Inferior parietal cortex (tissue), 1 donor: ENCODE data around the gene CNNM1.

Experiments
- DNase-seq: peaks from one replicate; pipeline ENCODE4 v3.0.0-alpha.2; 2016; ENCODE audit errors: extremely low spot score

Gene CNNM1

DNA sequence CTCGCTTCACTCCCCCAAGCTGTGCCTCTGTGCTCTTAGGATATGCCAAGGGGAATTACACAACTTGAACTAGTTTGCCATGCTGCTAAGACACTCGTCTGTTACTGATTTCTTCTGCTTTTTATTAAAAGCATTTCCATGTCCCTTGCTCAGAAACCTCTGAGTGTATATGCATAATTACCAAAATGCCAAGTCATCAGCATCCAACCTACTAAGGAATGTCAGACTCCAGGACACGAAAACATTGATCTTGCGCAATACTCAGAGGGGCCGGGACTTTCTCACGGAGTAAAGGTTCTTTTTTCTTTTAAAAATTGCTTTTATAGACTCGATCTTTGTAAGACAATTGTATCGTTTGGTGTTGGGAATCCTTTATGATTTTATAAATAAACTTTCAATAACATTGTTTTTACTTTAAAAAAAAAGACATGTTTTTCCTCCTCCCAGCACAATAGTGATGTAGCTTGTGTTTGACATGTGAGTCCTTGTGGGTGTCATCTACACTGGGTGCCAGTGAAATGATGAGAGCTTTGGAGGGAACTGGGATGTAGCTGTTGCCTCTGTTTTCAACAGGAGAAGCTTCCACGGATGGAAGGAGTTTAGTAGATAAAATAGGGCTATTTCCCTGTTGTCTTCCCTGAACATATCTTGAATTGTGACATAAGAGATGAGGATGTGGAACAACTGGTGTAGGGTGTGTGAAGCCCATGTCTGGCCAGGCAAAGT, 43.6 kb downstream of the CNNM1 start:
- no peak for DNase-seq

DNA sequence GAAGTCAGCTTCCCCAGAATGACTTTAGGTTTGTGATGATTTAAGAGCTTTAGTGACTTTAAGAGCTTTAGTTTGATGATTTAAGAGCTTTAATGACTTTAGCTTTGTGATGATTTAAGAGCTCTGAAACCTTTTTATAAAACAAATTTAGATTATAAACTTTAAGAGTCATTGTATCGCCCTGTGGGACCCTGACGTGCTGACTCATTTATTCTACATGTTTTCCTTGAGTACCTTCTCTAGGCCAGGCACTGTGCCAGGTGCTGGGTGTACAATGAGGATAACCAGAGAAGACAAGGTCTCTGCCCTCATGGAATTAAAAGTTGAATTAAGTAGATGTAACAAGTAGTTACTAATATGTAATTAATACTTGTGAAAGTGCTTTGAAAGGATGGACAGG, 45.4 kb downstream of the CNNM1 start:
- no peak for DNase-seq

DNA sequence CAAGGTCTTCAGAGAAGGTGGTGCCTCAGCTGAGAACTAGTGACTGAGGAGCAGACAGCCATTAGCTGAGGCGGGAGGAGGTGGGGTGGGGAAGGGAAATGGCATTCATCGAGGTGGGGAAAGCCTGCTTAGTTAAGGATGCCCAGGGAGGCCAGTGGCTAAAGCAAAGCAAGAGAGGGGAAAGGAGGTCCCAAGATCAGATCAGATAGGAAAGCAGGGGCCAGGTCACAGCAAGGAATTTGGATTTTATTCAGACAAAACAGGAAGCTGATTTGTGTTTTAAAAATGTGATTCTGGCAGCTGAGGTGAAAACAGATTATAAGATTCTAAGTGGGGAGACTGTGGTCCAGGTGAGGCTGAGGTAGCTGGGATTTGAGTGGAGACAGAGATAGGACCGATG, 45.8 kb downstream of the CNNM1 start:
- DNase-seq = no peak

DNA sequence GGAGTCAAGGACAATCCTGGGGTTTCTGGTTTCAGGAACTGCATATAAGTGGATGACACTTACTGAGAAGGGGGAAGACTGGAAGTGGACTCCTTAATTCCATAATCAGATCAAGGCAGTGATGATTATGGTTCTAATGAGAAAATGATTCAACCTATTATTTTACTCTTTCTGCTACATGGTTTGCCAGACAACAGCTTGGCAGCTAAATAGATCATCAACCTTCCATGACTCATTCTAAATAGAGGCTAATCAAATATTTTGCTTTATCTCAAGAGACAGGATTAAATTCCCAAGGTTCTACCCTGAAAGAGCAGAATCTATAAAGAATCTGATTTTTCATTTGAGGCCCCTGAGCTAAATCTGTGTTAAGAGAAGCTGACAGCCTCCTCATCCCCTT, 46.3 kb downstream of the CNNM1 start:
- no peak for DNase-seq

DNA sequence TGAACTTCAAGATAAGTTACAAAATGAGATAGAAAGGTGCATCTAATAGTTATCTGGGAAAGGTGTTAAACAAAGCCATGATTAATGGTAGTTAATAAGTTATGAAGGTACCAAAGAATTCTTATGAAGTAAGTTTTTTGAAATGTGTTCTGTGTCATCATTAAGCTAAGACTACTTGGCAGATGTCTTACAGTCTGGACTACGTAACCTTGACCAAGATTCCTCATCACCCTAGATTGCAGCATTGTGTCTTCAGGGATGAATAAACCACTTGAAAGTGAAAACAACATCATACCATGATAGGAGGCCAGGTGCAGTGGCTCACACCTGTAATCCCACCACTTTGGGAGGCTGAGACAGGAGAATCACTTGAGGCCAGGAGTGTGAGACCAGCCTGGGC, 53.0 kb downstream of the CNNM1 start:
- no peak for DNase-seq

DNA sequence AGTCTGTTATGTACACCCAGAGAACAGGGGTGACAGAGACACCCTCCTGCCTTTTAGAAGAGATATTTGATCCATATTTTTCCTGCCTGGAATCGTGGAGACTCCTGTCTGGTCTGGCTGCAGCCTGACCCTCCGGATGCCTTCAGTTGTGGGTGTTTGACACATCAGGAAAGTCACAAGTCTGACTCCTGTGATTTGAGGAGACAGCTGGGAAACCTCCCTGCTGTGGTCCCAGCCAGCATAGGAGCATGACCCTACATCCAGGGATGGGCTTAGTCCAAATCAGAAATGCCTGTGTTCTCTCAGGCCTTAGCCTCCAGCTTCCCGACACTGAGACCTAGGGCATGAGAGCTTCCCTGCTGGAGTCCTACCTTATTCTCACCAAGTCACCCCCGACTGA, 57.9 kb downstream of the CNNM1 start:
- DNase-seq = no peak

DNA sequence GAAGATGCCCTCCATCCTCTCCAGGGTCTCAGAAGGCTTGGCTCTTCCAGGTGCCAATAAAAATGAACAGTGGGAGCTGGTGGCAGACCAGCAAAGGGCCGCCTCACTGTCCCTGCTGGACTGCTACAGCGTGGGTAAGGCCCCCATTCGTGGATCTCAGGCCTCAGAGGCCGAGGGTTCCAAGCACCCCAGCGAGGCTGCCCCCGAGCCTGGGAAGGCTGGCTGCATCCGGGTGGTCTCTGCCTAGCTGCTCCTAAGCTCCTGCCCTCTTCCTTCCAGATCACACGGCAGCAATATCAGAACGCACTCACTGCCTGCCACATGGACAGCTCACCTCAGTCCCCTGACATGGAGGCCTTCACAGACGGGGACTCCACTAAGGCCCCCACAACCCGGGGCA, 58.4 kb downstream of the CNNM1 start:
- no peak for DNase-seq

DNA sequence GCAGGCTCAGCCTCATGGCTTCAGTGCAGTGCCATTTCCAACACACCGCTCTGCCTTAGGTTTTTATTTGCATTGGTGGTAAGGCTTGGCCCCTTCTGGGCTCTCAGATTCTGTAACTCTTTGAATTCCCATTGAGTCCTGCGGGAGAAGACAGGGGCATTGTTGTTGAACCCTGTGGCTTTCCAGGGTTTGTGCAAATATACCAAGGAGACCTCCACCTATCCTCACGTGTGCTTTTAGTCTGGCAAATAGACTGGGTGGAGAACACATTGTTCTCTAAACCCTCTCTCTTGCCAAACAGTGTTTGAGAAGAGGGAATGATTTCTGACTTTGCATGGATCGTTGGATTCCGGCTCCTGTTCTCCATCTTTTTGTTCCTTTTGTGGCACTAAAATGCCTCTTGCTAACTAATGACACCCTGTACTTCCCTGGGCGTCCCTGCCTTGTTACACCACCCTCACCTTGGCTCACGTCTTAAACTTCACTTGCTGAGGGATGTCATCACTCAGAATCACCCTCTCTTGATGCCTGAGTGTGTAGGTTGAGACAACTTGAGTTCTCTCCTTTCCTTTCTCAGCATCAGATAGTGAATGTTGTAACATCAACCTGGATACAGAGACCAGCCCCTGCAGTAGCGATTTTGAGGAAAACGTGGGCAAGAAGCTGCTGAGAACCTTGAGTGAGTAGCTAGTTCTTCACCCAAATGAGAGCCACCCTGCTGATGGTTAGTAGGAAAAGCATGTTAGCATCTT, 60.7 kb downstream of the CNNM1 start:
- no peak for DNase-seq

DNA sequence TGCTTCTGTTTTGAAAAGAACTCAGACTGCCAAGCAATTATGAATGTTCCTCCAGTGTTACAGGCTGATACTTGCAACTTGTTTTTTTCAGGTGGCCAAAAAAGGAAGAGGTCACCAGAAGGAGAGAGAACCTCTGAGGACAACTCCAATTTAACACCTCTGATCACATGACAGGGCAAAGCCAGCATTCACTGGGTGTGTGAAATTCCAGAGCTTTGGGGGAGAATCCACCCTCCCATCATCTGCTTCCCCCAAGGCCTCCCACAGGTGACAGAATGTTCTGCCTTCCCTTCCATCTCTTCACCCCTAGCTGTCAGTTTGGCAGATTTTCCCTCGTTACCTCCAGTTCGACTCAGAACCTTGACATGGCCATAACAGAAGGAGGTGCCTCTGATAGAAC, 62.2 kb downstream of the CNNM1 start:
- DNase-seq = no peak

DNA sequence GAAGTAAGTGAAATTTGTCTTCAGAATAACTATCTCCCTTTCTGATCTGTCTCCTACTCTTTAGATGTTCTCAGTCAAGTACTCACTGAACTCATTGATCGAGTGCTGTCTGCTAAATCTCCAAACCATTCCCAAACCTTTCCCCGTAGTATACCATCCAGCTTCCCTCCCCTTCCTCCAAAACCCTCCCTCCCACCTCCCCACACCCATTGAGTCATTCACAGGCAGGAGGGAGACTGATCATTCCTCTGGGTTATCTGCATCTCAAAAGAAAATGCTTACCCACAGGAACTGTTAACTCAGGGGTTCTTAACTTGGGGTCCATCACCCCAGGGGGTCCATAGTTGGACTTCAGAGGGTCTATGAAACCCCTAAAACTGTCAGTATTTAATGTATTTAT, 63.9 kb downstream of the CNNM1 start:
- DNase-seq = no peak

DNA sequence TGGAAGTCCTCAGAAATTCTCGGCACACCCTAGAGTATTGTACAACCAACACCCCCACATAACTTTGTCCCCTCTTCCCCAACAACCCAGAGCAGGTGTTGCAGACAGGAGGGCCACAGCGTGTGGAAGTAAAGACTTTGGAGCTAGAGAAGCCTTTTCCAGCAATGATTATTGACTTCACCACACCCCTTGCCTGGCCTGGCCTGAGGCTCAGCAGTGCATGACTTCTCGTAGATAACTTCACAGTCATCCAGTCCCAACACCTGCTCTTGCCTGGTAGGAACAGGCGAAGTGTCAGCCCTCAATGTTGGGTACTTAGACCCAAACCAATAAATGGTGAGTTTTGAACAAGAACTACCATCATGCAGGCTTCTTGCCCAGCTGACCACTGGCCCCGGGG, 64.5 kb downstream of the CNNM1 start:
- no peak for DNase-seq

DNA sequence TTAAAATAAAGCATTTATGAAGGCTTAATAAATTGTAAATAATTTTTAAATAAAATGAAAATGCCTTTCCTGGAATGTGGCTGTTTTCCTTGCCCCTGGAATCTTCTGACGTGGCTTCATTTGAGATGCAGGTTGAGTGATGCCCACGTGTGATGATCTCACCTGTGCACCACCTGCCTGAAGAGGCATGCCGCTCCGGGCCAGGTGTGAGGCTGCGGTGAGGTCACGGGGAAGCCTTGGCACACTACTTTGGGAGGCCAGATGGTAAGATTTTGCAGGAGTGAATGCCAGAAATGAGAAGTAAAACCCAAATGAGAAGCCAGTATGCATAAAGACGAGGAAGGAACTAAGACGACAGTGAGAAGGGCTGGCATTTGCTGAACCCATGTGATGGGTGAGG, 65.1 kb downstream of the CNNM1 start:
- DNase-seq = no peak

DNA sequence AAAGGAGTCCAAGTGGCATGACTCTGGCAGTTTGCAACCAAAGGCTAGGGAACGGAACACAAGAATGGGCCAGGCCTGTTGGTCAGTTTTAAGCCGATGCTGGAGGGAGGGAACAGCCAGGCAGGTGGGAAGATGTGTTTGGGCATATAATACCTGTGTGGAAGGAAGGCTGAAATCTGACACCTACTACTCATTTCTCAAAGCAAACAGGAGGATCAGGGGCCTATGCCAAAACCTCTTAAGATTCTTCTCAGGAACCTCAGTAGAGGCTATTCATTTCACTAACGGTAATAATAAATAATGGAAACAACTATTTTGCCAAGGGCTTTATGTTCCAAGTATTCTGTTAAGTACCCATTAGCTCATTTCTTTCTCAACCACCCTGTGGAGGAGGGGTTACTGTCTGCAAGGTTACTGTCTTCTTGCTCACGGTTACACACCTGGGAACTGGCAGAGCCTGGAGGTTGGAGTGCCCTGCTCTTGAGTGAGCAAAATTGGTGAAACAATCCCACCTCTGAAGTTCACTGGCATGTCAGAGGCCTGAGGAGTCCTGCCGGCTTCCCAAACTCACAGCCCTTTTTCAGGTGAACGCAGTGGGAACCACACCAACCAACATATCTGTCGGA, 65.7 kb downstream of the CNNM1 start:
- DNase-seq = no peak

DNA sequence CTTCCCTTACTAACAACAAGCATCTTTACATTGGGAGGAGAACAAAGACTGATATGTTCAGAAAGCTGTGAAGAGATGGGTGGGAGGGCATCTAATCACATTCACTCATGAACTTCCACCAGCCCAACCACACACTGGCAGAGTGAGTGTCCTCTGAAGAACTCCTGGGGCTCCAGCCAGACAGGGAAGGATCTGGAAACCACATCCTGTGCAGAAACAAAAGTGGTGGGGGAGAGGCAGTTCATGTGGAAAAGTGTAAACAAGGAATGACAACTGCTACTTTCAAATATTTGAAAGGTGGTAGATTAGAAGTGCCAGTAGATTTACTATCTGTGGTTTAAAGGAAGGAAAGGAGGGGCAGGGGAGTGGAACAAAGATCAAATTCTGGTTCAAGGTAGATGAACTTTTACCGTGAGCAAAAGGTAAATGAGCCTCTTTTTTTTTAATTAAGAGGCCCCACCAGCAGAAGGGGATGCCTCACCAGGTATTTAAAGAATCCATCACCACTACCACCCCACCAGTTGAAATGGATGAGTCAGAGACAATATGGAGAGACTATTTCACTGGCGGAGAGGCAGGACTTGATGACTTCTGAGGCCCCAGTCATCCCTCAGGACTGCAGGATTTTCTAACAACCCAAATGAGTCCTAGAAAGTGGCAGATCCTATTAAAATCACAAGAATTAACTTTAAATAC, 66.7 kb downstream of the CNNM1 start:
- no peak for DNase-seq

DNA sequence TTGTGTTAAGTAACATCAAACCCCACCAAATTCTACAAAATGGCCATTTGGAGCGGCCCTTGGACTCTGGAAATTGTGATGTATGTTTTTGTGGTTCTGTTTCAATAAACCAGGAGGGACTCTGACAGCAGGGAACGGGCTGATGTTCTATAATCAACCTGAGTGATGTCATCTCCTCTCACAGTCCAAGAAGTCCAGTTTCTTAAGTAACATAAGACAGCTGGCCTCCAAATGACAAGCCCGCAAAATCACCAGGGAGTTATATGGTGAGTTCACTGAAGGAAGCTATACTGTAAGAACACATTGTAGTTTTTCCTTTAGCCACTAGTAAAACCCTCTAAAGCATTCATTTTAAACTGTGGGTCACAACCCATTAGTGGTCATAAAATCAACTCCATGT, 67.3 kb downstream of the CNNM1 start:
- no peak for DNase-seq

DNA sequence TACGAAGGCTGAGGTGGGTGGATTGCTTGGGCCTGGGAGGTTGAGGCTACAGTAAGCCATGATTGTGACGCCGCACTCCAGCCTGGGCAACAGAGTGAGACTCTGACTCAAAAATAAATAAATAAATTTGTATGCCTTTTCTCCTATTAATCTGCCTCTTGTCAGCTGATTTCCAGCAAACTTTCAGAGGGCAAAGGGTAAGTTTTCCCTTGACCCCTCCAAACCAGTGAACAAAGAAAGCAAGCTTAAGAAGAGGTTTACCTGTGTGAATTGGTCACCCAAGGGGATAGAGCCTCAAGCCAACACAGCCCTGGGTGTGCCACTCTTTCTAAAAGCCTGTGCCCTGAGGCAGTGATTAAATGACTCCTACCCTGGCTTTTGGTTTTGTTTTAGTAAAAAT, 70.5 kb downstream of the CNNM1 start:
- DNase-seq = no peak

DNA sequence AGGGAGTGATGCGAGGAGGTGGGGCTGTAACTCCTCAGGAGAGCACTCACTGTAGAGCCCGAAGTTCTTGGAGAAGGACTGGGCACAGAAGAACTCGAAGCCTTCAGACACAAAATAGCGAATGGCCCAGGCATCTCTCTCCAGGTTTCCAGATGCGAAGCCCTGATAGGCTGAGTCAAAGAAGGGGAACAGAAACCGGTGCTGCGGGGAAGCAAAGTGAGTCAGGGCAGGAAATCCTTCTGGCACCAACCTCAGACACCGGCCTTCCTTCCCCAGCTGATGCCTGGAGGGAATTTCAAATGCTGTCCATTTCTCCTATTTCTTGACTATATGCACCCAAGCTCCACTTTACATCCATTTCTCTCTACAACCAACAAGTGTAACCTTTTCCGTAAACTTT, 74.5 kb downstream of the CNNM1 start:
- no peak for DNase-seq

DNA sequence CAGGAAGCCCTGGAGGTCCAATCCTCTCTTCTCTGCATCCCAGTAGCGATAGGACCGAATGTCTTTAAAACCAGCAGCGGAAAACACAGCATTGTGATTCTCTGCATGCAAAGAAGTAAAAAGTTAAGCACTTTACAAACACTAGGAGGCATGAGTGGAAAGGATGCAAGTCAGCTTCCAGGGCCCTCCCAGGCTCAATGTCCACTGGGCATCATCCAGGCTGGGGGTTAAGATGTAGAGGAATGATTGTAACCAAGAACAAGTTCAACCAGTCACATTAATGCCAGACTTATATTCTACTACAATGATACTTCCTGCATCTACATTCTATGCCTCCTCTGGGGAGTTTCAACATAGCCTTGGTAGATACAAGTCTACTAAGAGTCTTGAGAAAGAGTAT, 77.0 kb downstream of the CNNM1 start:
- no peak for DNase-seq

DNA sequence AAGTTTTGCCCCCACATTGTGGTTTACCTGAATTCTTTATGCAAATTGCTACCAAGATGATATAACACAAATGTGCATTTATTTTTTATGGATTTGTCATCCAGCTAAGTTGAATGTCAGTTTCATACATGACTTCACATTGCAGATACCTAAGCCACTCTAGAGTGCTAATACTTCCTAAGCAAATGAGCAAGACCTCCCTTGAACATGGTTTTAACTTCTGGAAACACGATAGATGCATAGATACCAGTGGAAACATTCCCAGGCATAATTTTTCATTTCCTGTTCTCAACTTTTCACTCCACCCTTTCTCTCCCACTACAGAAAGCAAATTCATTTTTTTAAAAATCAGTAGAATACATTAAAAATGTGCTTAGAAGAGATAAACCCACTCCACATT, 81.0 kb downstream of the CNNM1 start:
- no peak for DNase-seq

DNA sequence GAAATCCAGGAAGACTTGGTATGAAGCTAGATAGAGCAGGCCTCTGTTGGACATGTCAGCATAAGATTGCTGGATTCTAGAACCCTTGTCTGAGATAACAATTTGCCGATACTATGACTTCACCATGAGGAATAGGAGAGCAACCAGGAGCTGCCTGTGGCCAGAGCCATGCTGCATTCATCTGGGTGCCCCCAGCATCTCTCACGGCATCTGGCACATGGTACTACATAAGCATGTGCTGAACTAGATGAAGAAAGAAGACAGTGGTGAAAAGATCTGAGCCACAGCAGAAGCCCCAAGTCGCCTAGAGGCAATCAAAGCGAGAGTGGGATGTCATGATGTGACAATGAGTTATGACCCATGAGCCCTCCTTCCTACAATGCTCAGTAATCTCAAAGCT, 81.7 kb downstream of the CNNM1 start:
- no peak for DNase-seq

DNA sequence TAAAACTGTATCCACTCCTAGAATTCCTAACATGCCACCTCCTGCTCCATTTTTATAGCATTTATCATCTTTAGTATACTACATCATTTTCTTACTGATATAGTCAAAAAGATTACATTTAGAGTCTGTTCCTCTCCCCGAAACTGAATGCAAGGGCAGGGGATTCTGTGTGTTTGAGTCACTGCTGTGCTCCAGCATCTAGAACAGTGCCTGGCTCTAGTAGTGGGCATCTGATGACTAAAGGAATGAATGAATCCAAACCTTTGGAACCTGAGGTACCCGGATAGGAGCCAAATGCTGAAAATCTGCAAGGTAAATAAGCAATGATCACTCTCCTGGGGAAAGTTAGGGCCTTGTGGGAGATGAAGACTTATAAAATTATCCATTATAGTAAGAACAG, 82.4 kb downstream of the CNNM1 start:
- no peak for DNase-seq

DNA sequence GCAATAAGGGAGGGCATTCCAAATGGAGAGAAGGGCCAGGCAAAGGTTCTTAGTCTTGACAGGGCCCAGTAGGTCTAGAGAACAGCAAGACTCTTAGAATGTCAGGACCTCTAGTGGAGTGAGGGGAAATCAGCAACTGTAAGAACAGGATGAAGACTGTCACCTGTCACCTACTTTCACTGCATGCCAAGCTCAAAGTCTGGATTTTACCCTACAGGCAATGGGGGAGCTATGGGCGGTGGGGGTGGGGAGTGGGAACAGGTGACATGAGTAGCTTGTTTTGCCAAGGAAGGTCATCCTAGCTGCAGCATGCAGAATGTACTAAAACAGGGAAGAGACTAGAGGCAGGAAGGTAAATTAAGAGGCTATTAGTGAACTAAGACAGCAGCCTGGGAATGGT, 82.9 kb downstream of the CNNM1 start:
- DNase-seq = no peak
